ENCODE measurements around the gene DDR2.

DNA sequence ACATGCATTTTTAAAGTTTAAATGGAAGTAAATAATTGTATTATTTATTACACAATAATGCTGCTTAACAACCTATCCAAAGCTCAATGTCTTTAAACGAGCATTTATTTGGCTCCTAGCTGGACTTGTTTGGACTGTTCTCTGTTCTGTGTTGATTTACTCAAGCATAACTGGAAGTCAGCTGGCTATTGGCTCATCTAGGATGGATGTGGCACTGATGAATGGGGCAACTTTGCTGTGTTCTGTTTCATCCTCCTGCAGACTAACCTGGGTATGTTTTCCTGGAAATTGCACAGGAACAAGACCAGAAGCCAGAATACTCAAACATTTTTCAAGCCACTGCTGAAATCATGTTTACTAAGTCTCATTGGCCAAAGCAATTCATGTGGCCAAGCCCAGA is 87.4 kb downstream of the DDR2 start:
- TF ChIP-seq, protein P1, sequence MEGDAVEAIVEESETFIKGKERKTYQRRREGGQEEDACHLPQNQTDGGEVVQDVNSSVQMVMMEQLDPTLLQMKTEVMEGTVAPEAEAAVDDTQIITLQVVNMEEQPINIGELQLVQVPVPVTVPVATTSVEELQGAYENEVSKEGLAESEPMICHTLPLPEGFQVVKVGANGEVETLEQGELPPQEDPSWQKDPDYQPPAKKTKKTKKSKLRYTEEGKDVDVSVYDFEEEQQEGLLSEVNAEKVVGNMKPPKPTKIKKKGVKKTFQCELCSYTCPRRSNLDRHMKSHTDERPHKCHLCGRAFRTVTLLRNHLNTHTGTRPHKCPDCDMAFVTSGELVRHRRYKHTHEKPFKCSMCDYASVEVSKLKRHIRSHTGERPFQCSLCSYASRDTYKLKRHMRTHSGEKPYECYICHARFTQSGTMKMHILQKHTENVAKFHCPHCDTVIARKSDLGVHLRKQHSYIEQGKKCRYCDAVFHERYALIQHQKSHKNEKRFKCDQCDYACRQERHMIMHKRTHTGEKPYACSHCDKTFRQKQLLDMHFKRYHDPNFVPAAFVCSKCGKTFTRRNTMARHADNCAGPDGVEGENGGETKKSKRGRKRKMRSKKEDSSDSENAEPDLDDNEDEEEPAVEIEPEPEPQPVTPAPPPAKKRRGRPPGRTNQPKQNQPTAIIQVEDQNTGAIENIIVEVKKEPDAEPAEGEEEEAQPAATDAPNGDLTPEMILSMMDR (IDR thresholded peaks at IDR 0.05): no peak
- no peak for TF ChIP-seq POLR2A (IDR thresholded peaks at IDR 0.05)
